ENCODE data around the gene CRYGD. TPM values are rescaled to one million over a fixed set of nuclear protein-coding genes. Genes with fewer than 3 reads are reported as not detected.

Gene CRYGD
- total and polyA plus RNA-seq, 9 of the 15 experiments (the other 6 are each of a cell fraction or from before 2014, with no cell fraction given), result not detected

DNA sequence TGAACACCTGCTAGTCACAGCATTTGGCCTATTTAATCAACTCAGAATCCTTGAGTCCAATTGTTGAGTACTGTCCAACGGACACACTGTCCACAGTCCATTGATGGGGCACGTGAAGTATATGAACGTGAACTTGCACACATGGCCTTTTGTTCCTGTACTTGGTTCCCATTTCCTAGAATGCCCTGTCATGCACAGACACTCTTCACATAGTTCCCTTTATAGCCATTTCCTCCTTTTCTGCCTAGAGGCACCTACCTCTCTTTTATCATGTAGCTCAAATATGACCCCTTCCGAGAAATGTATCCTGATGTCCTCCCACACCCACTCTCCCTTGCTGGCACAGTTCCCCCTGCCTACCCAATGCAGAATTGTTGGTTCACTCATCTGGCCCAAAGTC is 47.8 kb upstream of the CRYGD start (continued):
- TF ChIP-seq, protein P1, sequence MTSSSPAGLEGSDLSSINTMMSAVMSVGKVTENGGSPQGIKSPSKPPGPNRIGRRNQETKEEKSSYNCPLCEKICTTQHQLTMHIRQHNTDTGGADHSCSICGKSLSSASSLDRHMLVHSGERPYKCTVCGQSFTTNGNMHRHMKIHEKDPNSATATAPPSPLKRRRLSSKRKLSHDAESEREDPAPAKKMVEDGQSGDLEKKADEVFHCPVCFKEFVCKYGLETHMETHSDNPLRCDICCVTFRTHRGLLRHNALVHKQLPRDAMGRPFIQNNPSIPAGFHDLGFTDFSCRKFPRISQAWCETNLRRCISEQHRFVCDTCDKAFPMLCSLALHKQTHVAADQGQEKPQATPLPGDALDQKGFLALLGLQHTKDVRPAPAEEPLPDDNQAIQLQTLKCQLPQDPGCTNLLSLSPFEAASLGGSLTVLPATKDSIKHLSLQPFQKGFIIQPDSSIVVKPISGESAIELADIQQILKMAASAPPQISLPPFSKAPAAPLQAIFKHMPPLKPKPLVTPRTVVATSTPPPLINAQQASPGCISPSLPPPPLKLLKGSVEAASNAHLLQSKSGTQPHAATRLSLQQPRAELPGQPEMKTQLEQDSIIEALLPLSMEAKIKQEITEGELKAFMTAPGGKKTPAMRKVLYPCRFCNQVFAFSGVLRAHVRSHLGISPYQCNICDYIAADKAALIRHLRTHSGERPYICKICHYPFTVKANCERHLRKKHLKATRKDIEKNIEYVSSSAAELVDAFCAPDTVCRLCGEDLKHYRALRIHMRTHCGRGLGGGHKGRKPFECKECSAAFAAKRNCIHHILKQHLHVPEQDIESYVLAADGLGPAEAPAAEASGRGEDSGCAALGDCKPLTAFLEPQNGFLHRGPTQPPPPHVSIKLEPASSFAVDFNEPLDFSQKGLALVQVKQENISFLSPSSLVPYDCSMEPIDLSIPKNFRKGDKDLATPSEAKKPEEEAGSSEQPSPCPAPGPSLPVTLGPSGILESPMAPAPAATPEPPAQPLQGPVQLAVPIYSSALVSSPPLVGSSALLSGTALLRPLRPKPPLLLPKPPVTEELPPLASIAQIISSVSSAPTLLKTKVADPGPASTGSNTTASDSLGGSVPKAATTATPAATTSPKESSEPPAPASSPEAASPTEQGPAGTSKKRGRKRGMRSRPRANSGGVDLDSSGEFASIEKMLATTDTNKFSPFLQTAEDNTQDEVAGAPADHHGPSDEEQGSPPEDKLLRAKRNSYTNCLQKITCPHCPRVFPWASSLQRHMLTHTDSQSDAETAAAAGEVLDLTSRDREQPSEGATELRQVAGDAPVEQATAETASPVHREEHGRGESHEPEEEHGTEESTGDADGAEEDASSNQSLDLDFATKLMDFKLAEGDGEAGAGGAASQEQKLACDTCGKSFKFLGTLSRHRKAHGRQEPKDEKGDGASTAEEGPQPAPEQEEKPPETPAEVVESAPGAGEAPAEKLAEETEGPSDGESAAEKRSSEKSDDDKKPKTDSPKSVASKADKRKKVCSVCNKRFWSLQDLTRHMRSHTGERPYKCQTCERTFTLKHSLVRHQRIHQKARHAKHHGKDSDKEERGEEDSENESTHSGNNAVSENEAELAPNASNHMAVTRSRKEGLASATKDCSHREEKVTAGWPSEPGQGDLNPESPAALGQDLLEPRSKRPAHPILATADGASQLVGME (CRISPR knock-in tag; IDR thresholded peaks at IDR 0.05), result no peak
- TF ChIP-seq SP2 (IDR thresholded peaks at IDR 0.05; ENCODE audit: extremely low read depth, low read depth, low read length, poor library complexity, severe bottlenecking) (no peak), SRF (CRISPR knock-in tag; IDR thresholded peaks at IDR 0.05) (peak in 1 of 2 experiments; percentile 88; a peak in 1 of 4 replicates), HNRNPUL1 (IDR thresholded peaks at IDR 0.05; ENCODE audit: low read length) (no peak), MCM2 (IDR thresholded peaks at IDR 0.05; ENCODE audit: low read depth) (no peak), KDM1A (IDR thresholded peaks at IDR 0.05) (peak in 1 of 2 experiments; percentile 26; a peak in 1 of 4 replicates), LEF1 (IDR thresholded peaks at IDR 0.05) (0 out of 2 replicates have a peak, but pooled peaks have one; percentile 18), RBM34 (IDR thresholded peaks at IDR 0.05; ENCODE audit: borderline replicate concordance, insufficient read depth, low read length) (no peak), NR4A1 (CRISPR knock-in tag; IDR thresholded peaks at IDR 0.05) (no peak), NR4A1 (tag; IDR thresholded peaks at IDR 0.05) (no peak), MEF2D (tag; conservative IDR thresholded peaks at IDR 0.05; ENCODE audit: low read depth) (no peak), KLF16 (IDR thresholded peaks at IDR 0.05) (no peak), ZFPM2 (CRISPR knock-in tag; IDR thresholded peaks at IDR 0.05) (no peak), ZNF184 (CRISPR knock-in tag; IDR thresholded peaks at IDR 0.05) (no peak), L3MBTL2 (IDR thresholded peaks at IDR 0.05) (peak; percentile 68), NONO (IDR thresholded peaks at IDR 0.05; ENCODE audit: low read depth in 2 of 2, low read length in 1 of 2) (no peak), ZBTB17 (CRISPR knock-in tag; IDR thresholded peaks at IDR 0.05) (no peak), GTF2E2 (tag; IDR thresholded peaks at IDR 0.05) (no peak), JUND (IDR thresholded peaks at IDR 0.05; ENCODE audit: borderline replicate concordance, low read depth, low read length) (no peak), JUND (tag; IDR thresholded peaks at IDR 0.05; ENCODE audit: borderline replicate concordance, low read depth, low read length) (no peak; the same call in 2 of the 3 replicates), SMAD3 (CRISPR knock-in tag; conservative IDR thresholded peaks at IDR 0.05) (no peak), KAT7 (CRISPR knock-in tag; IDR thresholded peaks at IDR 0.05; ENCODE audit: borderline replicate concordance) (no peak), SMC3 (conservative IDR thresholded peaks at IDR 0.05; ENCODE audit: insufficient read depth, low read depth, low read length) (no peak), KAT2B (IDR thresholded peaks at IDR 0.05; ENCODE audit: low read depth, low read length) (no peak)
- TF ChIP-seq, protein P2, sequence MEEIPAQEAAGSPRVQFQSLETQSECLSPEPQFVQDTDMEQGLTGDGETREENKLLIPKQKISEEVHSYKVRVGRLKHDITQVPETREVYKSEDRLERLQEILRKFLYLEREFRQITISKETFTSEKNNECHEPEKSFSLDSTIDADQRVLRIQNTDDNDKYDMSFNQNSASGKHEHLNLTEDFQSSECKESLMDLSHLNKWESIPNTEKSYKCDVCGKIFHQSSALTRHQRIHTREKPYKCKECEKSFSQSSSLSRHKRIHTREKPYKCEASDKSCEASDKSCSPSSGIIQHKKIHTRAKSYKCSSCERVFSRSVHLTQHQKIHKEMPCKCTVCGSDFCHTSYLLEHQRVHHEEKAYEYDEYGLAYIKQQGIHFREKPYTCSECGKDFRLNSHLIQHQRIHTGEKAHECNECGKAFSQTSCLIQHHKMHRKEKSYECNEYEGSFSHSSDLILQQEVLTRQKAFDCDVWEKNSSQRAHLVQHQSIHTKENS (CRISPR knock-in tag; IDR thresholded peaks at IDR 0.05), result no peak

All from K562 (cell line).